GM19467 (cell line): ENCODE data around the gene VN1R5.
"Not testable (repeated sequence)": the region's sequence is repeated elsewhere in the genome, so short reads cannot be mapped to it uniquely, and the experiment has no call there.

Experiments used
- ATAC-seq: cut with Tn5 transposase; IDR thresholded peaks from one replicate; pipeline ENCODE4 v1.9.1; 2021; ENCODE audit warnings: mild to moderate bottlenecking, moderate library complexity; ENCODE audit not compliant: unreplicated experiment

VN1R5 gene

GRCh38 chr1:247270003-247270402 is 14.1 kb downstream of the VN1R5 start:
- ATAC-seq, result no peak

GRCh38 chr1:247273013-247273412 is 17.1 kb downstream of the VN1R5 start:
- no peak for ATAC-seq

GRCh38 chr1:247274605-247275256 is 18.9 kb downstream of the VN1R5 start:
- no peak for ATAC-seq

- ATAC-seq, result no peak
These were observed 21.3 kb downstream of the VN1R5 start for GRCh38 chr1:247277191-247277590.

GRCh38 chr1:247281001-247281574 is 25.2 kb downstream of the VN1R5 start:
- ATAC-seq, result no peak

- ATAC-seq, result no peak
These were observed 30.3 kb downstream of the VN1R5 start for GRCh38 chr1:247286134-247286670.

- ATAC-seq, result no peak
These were observed 31.6 kb downstream of the VN1R5 start for GRCh38 chr1:247287460-247287859.

- no peak for ATAC-seq
These were observed 32.5 kb downstream of the VN1R5 start for GRCh38 chr1:247288341-247288740.

GRCh38 chr1:247289274-247289892 is 33.5 kb downstream of the VN1R5 start:
- ATAC-seq, result not testable (repeated sequence)

- no peak for ATAC-seq
These were observed 34.7 kb downstream of the VN1R5 start for GRCh38 chr1:247290576-247290975.

- no peak for ATAC-seq
These were observed 35.3 kb downstream of the VN1R5 start for GRCh38 chr1:247291161-247291560.

GRCh38 chr1:247291833-247292561 is 36.1 kb downstream of the VN1R5 start:
- ATAC-seq, result no peak

- no peak for ATAC-seq
These were observed 37.2 kb downstream of the VN1R5 start for GRCh38 chr1:247293047-247293446.

- ATAC-seq, result no peak
These were observed 38.4 kb downstream of the VN1R5 start for GRCh38 chr1:247294282-247294681.

GRCh38 chr1:247295274-247295684 is 39.4 kb downstream of the VN1R5 start:
- no peak for ATAC-seq

GRCh38 chr1:247295746-247296145 is 39.9 kb downstream of the VN1R5 start:
- no peak for ATAC-seq

- ATAC-seq, result no peak
These were observed 40.8 kb downstream of the VN1R5 start for GRCh38 chr1:247296599-247297180.

- no peak for ATAC-seq
These were observed 41.6 kb downstream of the VN1R5 start for GRCh38 chr1:247297263-247298123.

GRCh38 chr1:247298124-247298481 is 42.2 kb downstream of the VN1R5 start:
- no peak for ATAC-seq

GRCh38 chr1:247298701-247299100 is 42.8 kb downstream of the VN1R5 start:
- no peak for ATAC-seq
